ENCODE data around the gene HMCN1.

- TF ChIP-seq CTCF (IDR thresholded peaks at IDR 0.05) (no peak), POLR2A (IDR thresholded peaks at IDR 0.05) (no peak)
Observed at GRCh38 chr1:185936641-185937040, 202.4 kb downstream of the HMCN1 start.

Data from right lobe of liver (tissue), 4 donors.